Hippocampal formation (tissue), 2 donors: ENCODE measurements around the gene PTPRH.

Source experiments
- DNase-seq, 2 donors: peaks; one replicate each; lab custom pipeline; 2025; lab: John Stamatoyannopoulos, UW

Gene PTPRH

GRCh38 chr19:55132453-55133129 is 76.7 kb downstream of the PTPRH start:
- no peak for DNase-seq

- no peak for DNase-seq
Observed at GRCh38 chr19:55131421-55131820, 77.9 kb downstream of the PTPRH start.
